ENCODE measurements around the gene LRRC3.
"Not testable (repeated sequence)": the region's sequence is repeated elsewhere in the genome, so short reads cannot be mapped to it uniquely, and the experiment has no call there.

The LRRC3 gene

DNA sequence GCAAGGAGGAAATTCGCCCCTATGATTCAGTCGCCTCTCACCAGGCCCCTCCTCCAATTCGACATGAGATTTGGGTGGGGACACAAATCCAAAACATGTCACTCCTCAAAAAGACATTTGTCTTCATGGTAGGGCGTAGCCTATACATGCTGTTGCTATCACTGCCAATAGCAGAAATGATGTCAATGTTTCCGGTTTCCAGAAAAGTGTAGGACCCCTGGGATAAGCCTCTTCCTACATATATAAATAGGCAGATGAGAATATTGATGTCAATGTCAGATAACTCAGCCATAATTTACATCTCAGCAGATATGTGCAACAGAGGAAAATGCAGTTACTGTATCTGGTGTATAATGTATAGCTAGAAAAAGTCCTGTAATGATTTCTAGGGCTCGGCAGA is 16.7 kb downstream of the LRRC3 start:
- no peak for DNase-seq (ENCODE audit: low read depth)
- no peak overlapping the region for H3K4me3 ChIP-seq (ENCODE audit: low read depth, low read length)

GRCh38 chr21:44473915-44474555 is 18.7 kb downstream of the LRRC3 start:
- no peak for DNase-seq (ENCODE audit: low read depth)
- H3K4me3 ChIP-seq (ENCODE audit: low read depth, low read length): no peak overlapping the region

DNA sequence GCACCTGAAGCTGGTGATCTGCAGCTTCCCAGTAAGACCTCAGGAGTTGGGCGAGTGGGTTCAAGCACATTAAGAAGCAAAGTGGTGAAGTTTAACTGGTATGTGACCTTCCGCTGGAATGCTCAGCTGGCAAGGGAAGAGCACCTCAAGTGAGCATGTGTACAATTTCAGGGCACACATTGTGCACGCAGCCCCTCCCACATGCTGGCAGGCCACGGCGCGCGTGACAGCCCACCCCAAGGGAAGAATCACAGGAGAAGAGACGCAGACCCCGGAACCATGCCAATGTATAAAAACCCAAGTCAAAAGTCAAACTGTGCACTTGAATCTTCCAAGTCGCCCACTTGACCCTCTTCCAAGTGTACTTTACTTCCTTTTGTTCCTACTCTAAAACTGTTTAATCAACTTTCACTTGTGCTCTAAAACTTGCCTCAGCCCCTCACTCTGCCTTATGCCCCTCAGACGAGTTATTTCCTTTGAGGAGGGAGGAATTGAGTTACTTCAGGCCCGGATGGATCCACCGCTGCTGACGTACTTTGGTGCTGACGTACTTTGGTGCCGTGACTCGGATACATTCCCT is 20.0 kb downstream of the LRRC3 start:
- DNase-seq (ENCODE audit: low read depth): no peak
- no peak overlapping the region for H3K4me3 ChIP-seq (ENCODE audit: low read depth, low read length)

DNA sequence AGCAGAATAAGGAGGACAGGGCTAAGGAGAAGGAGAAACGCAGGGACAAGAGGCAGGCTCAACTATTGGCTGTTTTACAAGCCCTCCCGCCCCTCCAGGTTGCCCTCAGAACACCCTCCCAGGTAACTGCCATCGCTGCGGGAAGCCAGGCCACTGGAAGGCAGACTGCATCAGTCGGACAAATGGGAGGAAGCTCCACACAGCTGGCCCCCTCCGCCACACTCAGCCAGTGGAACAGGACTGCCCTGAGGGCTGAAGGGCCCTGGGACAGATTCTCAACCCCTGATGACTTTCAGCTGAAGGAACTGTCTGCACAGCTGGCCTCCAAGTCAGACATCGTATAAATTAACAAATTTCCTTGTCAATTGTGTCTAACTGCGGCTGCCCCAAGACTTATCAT is 21.8 kb downstream of the LRRC3 start:
- DNase-seq (ENCODE audit: low read depth): no peak

GRCh38 chr21:44477712-44478111 is 22.4 kb downstream of the LRRC3 start:
- H3K4me3 ChIP-seq (ENCODE audit: low read depth, low read length): no peak overlapping the region
- no peak for DNase-seq (ENCODE audit: low read depth)

More for the DNA sequence above, 21.8 kb downstream of the LRRC3 start:
- no peak overlapping the region for H3K4me3 ChIP-seq (ENCODE audit: low read depth, low read length)

DNA sequence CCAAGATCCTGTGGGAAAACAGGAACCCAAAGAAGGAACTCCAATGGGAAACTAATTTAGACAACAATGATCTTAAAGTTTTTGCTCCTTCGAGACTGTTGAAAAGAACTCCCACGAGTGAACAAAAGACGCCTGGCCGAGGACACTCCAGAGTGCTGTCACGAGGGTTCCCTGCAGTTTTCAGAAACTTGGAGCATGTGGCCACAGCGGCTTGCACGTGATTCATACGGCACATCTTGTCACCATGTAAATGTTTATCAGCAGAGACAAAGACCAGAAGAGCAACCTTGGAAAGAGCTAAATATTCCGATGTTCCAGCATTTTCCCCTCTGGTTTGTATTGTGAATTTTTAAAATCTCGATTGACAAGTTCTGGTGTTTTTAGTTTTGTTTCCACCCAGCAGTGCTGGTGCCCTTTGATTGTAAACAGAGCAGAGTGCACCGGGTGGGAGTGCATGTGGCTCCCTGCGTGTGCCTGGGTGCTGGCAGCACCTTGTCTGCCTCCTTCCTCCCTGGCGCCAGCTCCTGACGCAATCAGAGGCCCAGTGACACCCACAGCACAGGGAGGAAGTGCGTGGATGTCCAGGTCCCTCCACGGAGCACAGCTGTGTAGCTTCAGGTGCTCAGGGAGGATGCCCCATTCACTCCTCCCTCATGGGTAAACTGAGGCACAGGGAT is 23.0 kb downstream of the LRRC3 start:
- DNase-seq (ENCODE audit: low read depth): no peak

GRCh38 chr21:44478801-44479167 is 23.5 kb downstream of the LRRC3 start:
- DNase-seq (ENCODE audit: low read depth): no peak

More for the DNA sequence above, 23.0 kb downstream of the LRRC3 start:
- no peak overlapping the region for H3K4me3 ChIP-seq (ENCODE audit: low read depth, low read length)

DNA sequence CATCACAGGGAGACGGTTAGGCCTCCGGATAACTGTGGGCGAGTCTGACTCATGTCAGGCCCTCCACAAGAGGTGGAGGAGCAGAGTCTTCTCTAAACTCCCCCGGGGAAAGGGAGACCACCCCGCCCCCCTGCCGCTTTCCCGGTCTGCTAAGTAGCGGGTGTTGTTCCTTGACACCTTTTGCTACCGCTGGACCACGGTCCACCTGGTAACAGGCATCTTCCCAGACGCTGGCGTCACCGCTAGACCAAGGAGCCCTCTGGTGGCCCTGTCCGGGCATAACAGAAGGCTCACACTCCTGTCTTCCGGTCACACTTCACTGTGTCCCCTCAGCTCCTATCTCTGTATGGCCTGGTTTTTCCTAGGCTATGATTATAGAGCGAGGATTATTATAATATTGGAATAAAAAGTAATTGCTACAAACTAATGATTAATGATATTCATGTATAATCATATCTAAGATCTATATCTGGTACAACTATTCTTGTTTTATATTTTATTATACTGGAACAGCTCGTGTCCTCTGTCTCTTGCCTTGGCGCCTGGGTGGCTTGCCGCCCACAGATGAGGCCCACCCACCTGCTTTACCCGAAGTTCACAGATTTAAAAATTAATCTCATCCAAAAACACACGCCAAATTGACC is 24.4 kb downstream of the LRRC3 start:
- not testable (repeated sequence) for DNase-seq (ENCODE audit: low read depth); H3K4me3 ChIP-seq (ENCODE audit: low read depth, low read length)

More at GRCh38 chr21:44478801-44479167, 23.5 kb downstream of the LRRC3 start:
- H3K4me3 ChIP-seq (ENCODE audit: low read depth, low read length): no peak overlapping the region

GRCh38 chr21:44480200-44481053 is 25.1 kb downstream of the LRRC3 start:
- no peak overlapping the region for H3K4me3 ChIP-seq (ENCODE audit: low read depth, low read length)
- DNase-seq (ENCODE audit: low read depth): no peak

DNA sequence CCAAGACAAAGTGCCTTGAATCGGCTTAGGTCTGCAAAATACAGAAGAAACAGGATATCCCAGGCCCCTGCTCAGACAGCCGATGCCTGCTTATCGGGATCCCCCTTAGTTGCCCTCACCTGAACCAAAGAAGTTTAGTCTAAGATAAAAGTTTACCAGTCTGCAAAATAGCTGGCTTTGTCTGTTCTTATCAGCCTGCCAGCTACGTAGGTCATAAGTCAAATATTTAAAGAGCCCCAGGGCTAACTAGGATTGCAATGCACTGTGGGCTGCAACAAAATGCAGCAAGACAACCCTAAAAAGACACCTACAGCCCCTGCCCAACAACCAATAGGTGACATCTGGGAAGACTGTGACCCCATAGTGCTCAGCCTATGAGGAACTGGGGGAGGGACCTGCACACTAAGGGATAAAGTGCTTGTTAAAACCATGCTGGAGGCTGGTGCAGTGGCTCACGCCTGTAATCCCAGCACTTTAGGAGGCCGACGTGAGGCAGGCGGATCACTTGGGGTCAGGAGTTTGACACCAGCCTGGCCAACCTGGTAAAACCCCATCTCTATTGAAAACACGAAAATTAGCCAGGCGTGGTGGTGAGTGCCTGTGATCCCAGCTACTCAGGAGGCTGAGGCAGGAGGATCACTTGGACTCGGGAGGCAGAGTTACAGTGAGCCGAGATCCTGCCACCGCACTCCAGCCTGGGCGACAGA is 27.4 kb downstream of the LRRC3 start:
- DNase-seq (ENCODE audit: low read depth): no peak
- no peak overlapping the region for H3K4me3 ChIP-seq (ENCODE audit: low read depth, low read length)

DNA sequence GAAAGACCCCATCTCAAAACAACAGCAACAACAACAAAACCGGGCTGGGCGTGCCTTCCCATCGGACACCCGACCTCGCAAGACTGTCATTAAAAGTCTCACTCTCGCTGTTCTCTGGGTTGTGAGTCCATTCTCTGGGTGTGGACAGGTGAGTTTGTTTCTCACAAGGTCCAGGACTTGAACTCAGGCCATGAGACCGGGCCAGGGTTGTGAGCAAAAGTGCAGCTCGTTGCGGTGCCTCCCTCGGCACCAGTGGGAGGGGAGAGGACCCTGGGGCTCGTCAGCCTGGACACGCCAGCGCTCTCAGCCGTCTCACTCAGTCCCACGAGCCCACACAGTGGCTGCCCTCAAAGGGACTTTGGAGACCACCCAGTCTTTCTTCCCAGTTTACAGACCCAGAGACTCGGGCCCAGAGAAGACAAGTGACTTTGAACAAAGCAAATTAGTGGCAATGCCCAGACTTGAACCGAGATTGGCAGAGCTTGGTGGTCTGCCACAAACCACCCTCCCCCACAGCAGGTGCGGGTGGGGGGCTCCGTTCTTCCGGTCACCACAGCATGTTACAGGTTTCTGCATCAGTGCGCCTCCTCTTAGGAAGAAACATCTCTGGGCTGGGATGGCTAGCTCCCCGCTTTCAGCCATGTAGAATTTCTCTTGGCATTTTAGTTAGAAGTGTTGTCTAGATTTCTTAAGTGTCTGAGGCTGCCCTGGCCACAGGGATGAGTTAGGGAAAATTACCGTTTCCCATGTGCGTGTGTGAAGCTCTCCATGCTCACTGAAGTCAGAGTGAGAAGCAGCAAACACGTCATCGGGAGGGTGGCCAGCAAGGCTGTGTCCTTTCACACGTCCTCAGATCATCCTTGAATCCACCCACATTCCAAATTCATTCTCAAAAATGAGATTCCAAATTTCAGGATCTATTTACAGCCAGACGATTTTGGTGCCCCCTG is 28.3 kb downstream of the LRRC3 start:
- no peak for DNase-seq (ENCODE audit: low read depth)
- H3K4me3 ChIP-seq (ENCODE audit: low read depth, low read length): no peak overlapping the region

DNA sequence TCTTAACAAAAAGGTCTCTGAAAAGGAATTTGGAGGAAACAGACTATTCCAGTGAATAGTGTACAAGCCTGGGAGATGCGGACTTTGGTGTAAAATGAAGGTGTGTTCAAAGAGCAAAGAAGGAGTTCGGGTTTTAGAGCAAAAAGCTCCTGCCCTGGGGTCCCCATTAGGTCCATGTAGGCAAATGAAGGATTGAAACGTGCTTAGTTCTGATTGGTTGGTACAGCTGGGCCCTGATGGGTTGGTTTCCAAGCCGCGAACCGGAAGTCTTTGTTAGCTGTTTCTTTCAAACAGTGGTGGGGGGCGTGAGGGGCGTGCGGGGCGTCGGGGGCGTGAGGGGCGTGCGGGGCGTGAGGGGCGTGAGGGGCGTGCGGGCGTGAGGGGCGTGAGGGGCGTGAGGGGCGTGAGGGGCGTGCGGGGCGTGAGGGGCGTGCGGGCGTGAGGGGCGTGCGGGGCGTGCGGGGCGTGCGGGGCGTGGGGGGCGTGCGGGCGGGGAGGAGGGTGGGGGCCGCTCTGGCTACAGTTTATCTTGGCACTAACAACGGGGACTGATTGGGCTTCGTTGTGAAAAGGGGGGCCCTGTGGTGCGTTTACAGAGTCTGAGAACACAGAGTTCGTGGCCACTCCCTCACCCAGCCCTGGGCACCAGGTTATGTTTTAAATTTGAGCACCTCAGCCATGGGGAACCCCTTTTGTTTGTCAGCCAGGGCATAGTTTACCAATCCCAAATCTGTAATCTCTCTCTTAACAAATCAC is 29.4 kb downstream of the LRRC3 start:
- DNase-seq (ENCODE audit: low read depth): no peak
- H3K4me3 ChIP-seq (ENCODE audit: low read depth, low read length): no peak overlapping the region

- H3K4me3 ChIP-seq (ENCODE audit: low read depth, low read length): no peak overlapping the region
- no peak for DNase-seq (ENCODE audit: low read depth)
Measured at GRCh38 chr21:44485254-44485793, 30.0 kb downstream of the LRRC3 start.

DNA sequence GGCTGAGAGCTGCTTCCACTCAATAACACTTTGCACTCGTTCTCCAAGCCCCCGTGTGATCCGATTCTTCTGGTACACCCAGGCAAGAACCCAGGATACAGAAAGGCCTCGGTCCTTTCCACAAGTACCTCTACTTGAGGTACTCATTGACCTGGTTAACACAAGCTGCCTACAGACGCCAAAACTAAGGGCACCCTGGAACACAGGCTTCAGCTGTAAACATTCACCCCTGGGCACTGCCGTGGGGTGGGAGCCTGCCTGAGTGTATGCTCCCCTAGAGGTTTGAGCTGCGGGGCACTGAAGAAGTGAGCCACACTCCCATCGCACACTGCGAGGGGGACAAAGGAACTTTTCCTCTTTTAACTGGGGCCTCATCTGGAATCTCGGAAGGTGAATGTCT is 30.5 kb downstream of the LRRC3 start:
- no peak overlapping the region for H3K4me3 ChIP-seq (ENCODE audit: low read depth, low read length)
- DNase-seq (ENCODE audit: low read depth): no peak

GRCh38 chr21:44486302-44486701 is 31.0 kb downstream of the LRRC3 start:
- no peak overlapping the region for H3K4me3 ChIP-seq (ENCODE audit: low read depth, low read length)
- DNase-seq (ENCODE audit: low read depth): no peak

DNA sequence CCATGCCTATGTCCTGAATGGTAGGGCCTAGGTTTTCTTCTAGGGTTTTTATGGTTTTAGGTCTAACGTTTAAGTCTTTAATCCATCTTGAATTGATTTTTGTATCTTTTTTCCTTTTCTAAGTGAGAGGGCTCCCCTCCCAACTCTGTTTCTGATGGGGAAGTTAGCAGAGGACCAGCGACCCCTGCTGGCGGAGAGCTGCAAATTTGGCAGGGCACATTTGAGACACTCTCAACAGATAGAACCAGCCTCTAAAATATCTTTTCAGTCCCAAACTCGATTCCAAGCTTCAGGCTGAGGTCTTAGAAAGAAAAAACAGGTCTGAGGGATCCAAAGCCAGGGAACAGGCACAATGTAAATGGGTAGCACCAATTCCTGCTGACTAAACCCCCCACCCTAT is 32.5 kb downstream of the LRRC3 start:
- H3K4me3 ChIP-seq (ENCODE audit: low read depth, low read length): no peak overlapping the region
- DNase-seq (ENCODE audit: low read depth): no peak

GRCh38 chr21:44489962-44490361 is 34.7 kb downstream of the LRRC3 start:
- no peak overlapping the region for H3K4me3 ChIP-seq (ENCODE audit: low read depth, low read length)
- DNase-seq (ENCODE audit: low read depth): no peak
